Adrenal gland (tissue), 12 donors: Measurements from ENCODE around the gene PYGL. TPM values are rescaled to one million over a fixed set of nuclear protein-coding genes. Genes with fewer than 3 reads are reported as not detected.

Source experiments
- DNase-seq, 7 donors: peaks; one replicate each; pipeline ENCODE4 v3.0.0-alpha.2; 2019 to 2020
- H3K27ac ChIP-seq, 5 donors: fragments of 200-600 bp; sonication (generic) in 4 of 5; 1 replicate in 3 of 5; 2 replicates in 2 of 5; pipeline versions ENCODE4 v1.5.1 to v1.8.0; 2016 to 2020; ENCODE audit warnings: mild to moderate bottlenecking in 1 of 5
- H3K27me3 ChIP-seq: fragments of 200-600 bp; 2 replicates; pipeline ENCODE4 v1.8.0; 2021
- H3K36me3 ChIP-seq, 2 donors: fragments of 200-600 bp; replicated peaks in 1 of 2; 1 replicate in 1 of 2; 2 replicates in 1 of 2; pipeline versions ENCODE4 v1.5.1 to v1.8.0; 2018 to 2022
- H3K4me1 ChIP-seq, 2 donors: fragments of 200-600 bp; replicated peaks in 1 of 2; 1 replicate in 1 of 2; 2 replicates in 1 of 2; pipeline versions ENCODE4 v1.5.1 to v1.8.0; 2018 to 2021
- H3K4me3 ChIP-seq, 4 donors: fragments of 200-600 bp; sonication (generic) in 3 of 4; one replicate each; pipeline ENCODE4 v1.5.1; 2016 to 2018
- H3K9me3 ChIP-seq, 3 donors: fragments of 200-600 bp; sonication (generic) in 1 of 3; replicated peaks in 1 of 3; 1 replicate in 2 of 3; 2 replicates in 1 of 3; pipeline versions ENCODE4 v1.5.1 to v1.8.0; 2016 to 2021
- CTCF ChIP-seq, 6 experiments: fragments of 450-650 bp in 4 of 6; fragments of 200-600 bp in 2 of 6; sonication (generic) in 1 of 6; IDR thresholded peaks; 1 replicate in 5 of 6; 2 replicates in 1 of 6; pipeline versions ENCODE4 v1.5.1 to v1.8.0; 2016 to 2021; ENCODE audit warnings: antibody characterized with exemption in 6 of 6, mild to moderate bottlenecking in 2 of 6, moderate library complexity in 1 of 6
- POLR2A ChIP-seq, 2 donors: fragments of 450-650 bp; IDR thresholded peaks; one replicate each; pipeline ENCODE4 v1.6.1; 2017; ENCODE audit warnings: antibody characterized with exemption in 2 of 2, mild to moderate bottlenecking in 2 of 2, moderate library complexity in 1 of 2
- WGBS, 4 donors: extraction: QIAGEN DNeasy Blood & Tissue Kit in 2 of 4; methylation state at CpG; one replicate each; pipeline versions ENCODE4 v1.1.5 to v1.1.7; 2013 to 2017; 5-methylcytosine and 5-hydroxymethylcytosine counted together
- intact Hi-C, 2 donors: fragments of 100-400 bp; cut with DNase I; formaldehyde crosslinking; loops; one replicate each; pipeline versions ENCODE4 v1.14.1 to v1.15.0; 2022 to 2023
- polyA plus RNA-seq, 3 donors: library from polyadenylated mRNA; stranded (reverse); fragments of 200-250 nt in 2 of 3; fragments of 350-450 nt in 1 of 3; fragmentation: Illumina TruSeq in 1 of 3; extraction: RNeasy Lipid Tissue Mini Kit (QIAGEN cat#74804) in 1 of 3; gene quantifications; one replicate each; pipeline ENCODE4 v1.2.3, GENCODE V29; 2013 to 2014
- total RNA-seq, 9 donors: library from RNA; depleted of rRNA in 4 of 9; stranded (reverse); fragments of >200 nt in 4 of 9; fragments of 120-200 nt in 1 of 9; fragmentation: NEBNext Ultra II Directional in 1 of 9; extraction: Animal tissue kit (Norgen Biotek cat#: 25700) in 1 of 9; gene quantifications; one replicate each; pipeline versions ENCODE4 v1.1.0 to v1.2.4, GENCODE V29; 2013 to 2023
- donor health status: healthy with polysubstance abuse.
- donor health status: Bipolar disorder and iron deficiency.
- donor health status: DM: yes; HTN: yes; CAD: no.
- donor health status: DM: no; HTN: no; CAD: no.
- donor health status: DM: no; HTN: no; CAD: no.
- donor health status: DM: yes; HTN: yes; CAD: no.

Gene PYGL
- total and polyA plus RNA-seq, 12 donors = 7.3 to 77.0 (median 41.8) TPM

GRCh38 chr14:50875359-50876070, 68.8 kb downstream of the PYGL start:
- Histone ChIP-seq H3K27ac (no peak overlapping the region), H3K9me3 (no peaks in the 10 kb centered on the region), H3K27me3 (peaks cover 4% of the 10 kb centered on the region), H3K4me3 (no peak overlapping the region), H3K4me1 (peaks cover 0 to 7% of the 10 kb centered on the region in 2 donors), H3K36me3 (no peaks in the 10 kb centered on the region)
- WGBS, 4 donors = 57 to 63% (median 59%) methylated on average over 7 of the region's 7 CpGs
- TF ChIP-seq CTCF (IDR thresholded peaks at IDR 0.05) = no peak
- no peak for TF ChIP-seq POLR2A (IDR thresholded peaks at IDR 0.05)
- intact Hi-C loops = no loop called here
- DNase-seq = no peak

GRCh38 chr14:50874757-50875156, 69.5 kb downstream of the PYGL start:
- intact Hi-C loops = no loop called here
- peaks cover 4% of the 10 kb centered on the region for H3K27me3 ChIP-seq
- H3K4me1 ChIP-seq = peaks cover 0 to 7% of the 10 kb centered on the region in 2 donors
- DNase-seq = no peak
- H3K4me3 ChIP-seq = no peak overlapping the region
- H3K9me3 ChIP-seq = no peaks in the 10 kb centered on the region
- 63 to 72% (median 65%) methylated on average over 2 of the region's 2 CpGs for WGBS, 4 donors
- H3K36me3 ChIP-seq = no peaks in the 10 kb centered on the region
- H3K27ac ChIP-seq = no peak overlapping the region
- TF ChIP-seq CTCF (IDR thresholded peaks at IDR 0.05) = no peak
- TF ChIP-seq POLR2A (IDR thresholded peaks at IDR 0.05) = no peak

- peak in 1 of 7 donors; percentile 10 for DNase-seq
- WGBS, 4 donors = 11 to 18% (median 12%) methylated on average over 12 to 63 of the region's 63 CpGs
- peak within 1 kb of the TSS in 1 of 4 donors; percentile 44 for H3K4me3 ChIP-seq
- H3K9me3 ChIP-seq = no peaks in the 10 kb centered on the region
- no peaks in the 10 kb centered on the region for H3K36me3 ChIP-seq
- no peak within 1 kb of the TSS for H3K27ac ChIP-seq
- H3K4me1 ChIP-seq = peaks cover 0 to 7% of the 10 kb centered on the region in 2 donors
- intact Hi-C loops = no loop called here
- TF ChIP-seq CTCF (IDR thresholded peaks at IDR 0.05) (no peak), POLR2A (IDR thresholded peaks at IDR 0.05) (no peak)
- peaks cover 4% of the 10 kb centered on the region for H3K27me3 ChIP-seq
Observed at GRCh38 chr14:50871914-50872732, 72.2 kb downstream of the PYGL start, which contains the start of gene ABHD12B. Gene ABHD12B (plus strand): TSS chr14:50872053. CDS start chr14:50872175, 122 bp downstream.

GRCh38 chr14:50871228-50871627, 73.1 kb downstream of the PYGL start:
- peaks cover 4% of the 10 kb centered on the region for H3K27me3 ChIP-seq
- intact Hi-C loops = no loop called here
- no peaks in the 10 kb centered on the region for H3K36me3 ChIP-seq
- H3K9me3 ChIP-seq = no peaks in the 10 kb centered on the region
- 88 to 92% (median 88%) methylated on average over 5 of the region's 5 CpGs for WGBS, 4 donors
- no peak overlapping the region for H3K4me3 ChIP-seq
- no peak for DNase-seq
- no peak overlapping the region for H3K27ac ChIP-seq
- H3K4me1 ChIP-seq = peaks cover 0 to 7% of the 10 kb centered on the region in 2 donors
- TF ChIP-seq CTCF (IDR thresholded peaks at IDR 0.05) = no peak
- no peak for TF ChIP-seq POLR2A (IDR thresholded peaks at IDR 0.05)
